GM12872 (cell line): ENCODE data around the gene LIN7A.

Source experiments
- CTCF ChIP-seq: IDR thresholded peaks from 3 replicates; pipeline ENCODE4 v1.5.1; 2011; ENCODE audit warnings: low read depth, mild to moderate bottlenecking, low read length, moderate library complexity; ENCODE audit not compliant: insufficient read depth

The LIN7A gene

DNA sequence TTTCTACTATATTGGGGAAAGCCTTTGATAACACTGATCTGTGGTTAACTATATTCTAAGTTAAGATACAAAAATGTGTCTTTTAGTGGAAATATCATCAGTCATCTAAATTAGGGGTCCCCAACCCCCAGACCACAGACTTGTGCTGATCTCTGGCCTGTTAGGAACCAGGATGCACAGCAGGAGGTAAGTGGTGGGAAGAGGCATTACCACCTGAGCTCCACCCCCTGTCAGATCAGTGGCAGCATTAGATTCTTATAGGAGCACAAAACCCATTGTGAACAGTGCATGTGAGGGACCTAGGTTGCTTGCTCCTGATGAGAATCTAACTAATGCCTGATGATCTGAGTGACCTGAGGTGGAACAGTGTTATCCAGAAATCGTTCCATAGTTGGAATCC, 28.3 kb upstream of the LIN7A start:
- TF ChIP-seq CTCF, result no peak

DNA sequence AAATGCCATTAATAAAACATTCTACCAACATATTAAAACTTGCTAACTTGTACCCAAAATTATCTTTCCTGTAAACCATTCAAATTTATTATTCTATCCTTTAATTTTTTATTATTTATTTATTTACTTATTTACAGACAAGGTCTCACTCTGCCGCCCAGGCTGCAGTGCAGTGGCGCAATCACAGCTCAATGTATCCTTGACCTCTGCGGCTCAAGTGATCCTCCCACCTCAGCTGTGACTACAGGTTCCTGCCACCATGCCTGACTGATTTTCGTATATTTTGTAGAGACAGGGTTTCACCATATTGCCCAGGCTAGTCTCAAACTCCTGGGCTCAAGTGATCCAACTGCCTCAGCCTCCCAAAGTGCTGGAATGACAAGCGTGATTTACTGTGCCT, 20.4 kb upstream of the LIN7A start:
- TF ChIP-seq CTCF, result no peak

- TF ChIP-seq CTCF, result no peak
These were observed 17.3 kb upstream of the LIN7A start for GRCh38 chr12:80954857-80955520.

DNA sequence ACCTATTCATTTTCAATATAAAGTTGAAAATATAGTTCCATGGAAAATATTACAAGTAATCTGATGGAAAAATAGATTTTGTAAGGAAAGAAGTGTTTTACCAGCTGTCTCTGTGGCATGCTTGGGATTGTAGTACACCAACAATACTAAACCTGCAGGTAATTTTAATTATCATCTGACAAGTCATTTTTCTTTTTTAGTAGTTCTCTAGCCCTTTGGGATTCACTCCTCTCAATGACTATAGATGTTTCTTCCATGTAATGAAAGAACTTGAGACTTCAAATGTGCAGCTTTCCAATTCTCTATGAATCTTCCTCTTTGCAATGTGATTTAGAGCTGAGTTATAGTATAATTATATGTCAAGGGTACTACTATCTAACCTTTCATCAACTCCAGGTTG, 14.7 kb upstream of the LIN7A start:
- TF ChIP-seq CTCF, result no peak

GRCh38 chr12:80946591-80946990, 8.9 kb upstream of the LIN7A start:
- TF ChIP-seq CTCF, result 0 out of 3 replicates have a peak, but pooled peaks have one; percentile 14

DNA sequence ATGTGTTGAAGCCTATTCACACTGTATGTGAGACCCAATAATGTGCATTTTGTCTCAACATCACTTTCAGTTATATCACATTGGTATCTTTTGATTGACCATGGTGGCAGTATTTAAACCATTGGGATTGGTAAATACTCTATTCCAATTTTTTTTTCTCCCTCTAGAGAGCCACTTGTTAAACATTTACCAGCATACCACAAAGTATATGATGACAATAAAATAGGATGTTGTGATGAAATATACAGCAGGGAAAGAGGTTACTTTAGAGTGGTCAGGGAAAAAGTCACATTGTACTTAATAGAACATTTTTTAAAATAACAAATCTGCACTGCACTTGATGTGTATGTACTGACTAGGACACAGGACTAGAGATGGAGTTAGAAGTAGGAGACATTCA, 5.6 kb upstream of the LIN7A start:
- TF ChIP-seq CTCF, result no peak

DNA sequence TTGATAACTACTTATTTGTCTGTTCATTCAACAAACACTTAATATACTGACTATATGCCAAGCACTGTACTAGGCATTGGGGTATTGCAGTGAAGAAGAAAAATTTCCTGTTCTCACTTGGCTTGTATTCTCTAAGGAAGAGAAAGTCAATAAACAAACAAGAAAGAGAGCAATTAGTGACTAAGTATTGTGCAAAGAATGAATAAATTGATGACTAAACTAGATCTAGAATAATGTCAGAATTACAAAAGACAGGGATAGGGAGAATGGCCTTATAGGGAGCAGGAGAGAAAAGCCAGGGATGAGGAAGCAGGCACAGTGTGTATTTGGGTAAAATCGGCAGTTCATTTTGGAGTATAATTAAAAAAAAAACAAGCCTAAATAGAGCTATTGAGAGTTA, 4.2 kb upstream of the LIN7A start:
- TF ChIP-seq CTCF, result no peak
